RWPE2 (cell line): ENCODE measurements around the gene RHBDL3.
"Not testable (repeated sequence)": the region's sequence is repeated elsewhere in the genome, so short reads cannot be mapped to it uniquely, and the experiment has no call there.

Source experiments
- ATAC-seq: fragments of 200-7000 bp; cut with Tn5 transposase; 3 replicates; pipeline ENCODE4 v1.9.1; 2021; ENCODE audit warnings: low read depth
- DNase-seq: peaks from one replicate; pipeline ENCODE4 v3.0.0-alpha.2; 2020; ENCODE audit warnings: low spot score
- H3K27ac ChIP-seq: fragments of 450-650 bp; 2 replicates; pipeline ENCODE4 v1.5.1; 2017; ENCODE audit warnings: mild to moderate bottlenecking; ENCODE audit not compliant: poor library complexity, severe bottlenecking
- H3K27me3 ChIP-seq: fragments of 250-450 bp; sonication (Bioruptor Pico); 2 replicates; pipeline ENCODE4 v1.5.1; 2021; ENCODE audit warnings: mild to moderate bottlenecking, moderate library complexity; ENCODE audit not compliant: insufficient read depth, poor library complexity, severe bottlenecking
- H3K36me3 ChIP-seq: fragments of 250-450 bp; sonication (Bioruptor Pico); 2 replicates; pipeline ENCODE4 v1.5.1; 2020; ENCODE audit warnings: low read depth, mild to moderate bottlenecking, moderate library complexity
- H3K4me1 ChIP-seq: fragments of 250-450 bp; sonication (Bioruptor Pico); 2 replicates; pipeline ENCODE4 v1.5.1; 2021; ENCODE audit warnings: mild to moderate bottlenecking, moderate library complexity; ENCODE audit not compliant: insufficient read depth, poor library complexity, severe bottlenecking
- H3K4me3 ChIP-seq: fragments of 250-450 bp; sonication (Bioruptor Pico); 2 replicates; pipeline ENCODE4 v1.5.1; 2021; ENCODE audit warnings: mild to moderate bottlenecking, moderate library complexity; ENCODE audit not compliant: severe bottlenecking
- H3K9me3 ChIP-seq: fragments of 250-450 bp; sonication (Bioruptor Pico); 2 replicates; pipeline ENCODE4 v1.5.1; 2021; ENCODE audit warnings: mild to moderate bottlenecking, moderate library complexity; ENCODE audit not compliant: severe bottlenecking
- TF ChIP-seq, protein P1 (sequence below): fragments of 450-650 bp; IDR thresholded peaks from one replicate; pipeline ENCODE4 v1.5.1; 2017; ENCODE audit warnings: mild to moderate bottlenecking, moderate library complexity; ENCODE audit not compliant: poor library complexity, severe bottlenecking

RHBDL3 gene

GRCh38 chr17:32314636-32315035 is 49.0 kb downstream of the RHBDL3 start:
- DNase-seq: no peak

GRCh38 chr17:32315171-32315570 is 49.5 kb downstream of the RHBDL3 start:
- Histone ChIP-seq H3K36me3 (no peaks in the 10 kb centered on the region), H3K9me3 (no peaks in the 10 kb centered on the region), H3K27me3 (no peaks in the 10 kb centered on the region), H3K27ac (no peak overlapping the region), H3K4me3 (no peak overlapping the region), H3K4me1 (no peaks in the 10 kb centered on the region)
- no peak for ATAC-seq
- TF ChIP-seq, protein P1, sequence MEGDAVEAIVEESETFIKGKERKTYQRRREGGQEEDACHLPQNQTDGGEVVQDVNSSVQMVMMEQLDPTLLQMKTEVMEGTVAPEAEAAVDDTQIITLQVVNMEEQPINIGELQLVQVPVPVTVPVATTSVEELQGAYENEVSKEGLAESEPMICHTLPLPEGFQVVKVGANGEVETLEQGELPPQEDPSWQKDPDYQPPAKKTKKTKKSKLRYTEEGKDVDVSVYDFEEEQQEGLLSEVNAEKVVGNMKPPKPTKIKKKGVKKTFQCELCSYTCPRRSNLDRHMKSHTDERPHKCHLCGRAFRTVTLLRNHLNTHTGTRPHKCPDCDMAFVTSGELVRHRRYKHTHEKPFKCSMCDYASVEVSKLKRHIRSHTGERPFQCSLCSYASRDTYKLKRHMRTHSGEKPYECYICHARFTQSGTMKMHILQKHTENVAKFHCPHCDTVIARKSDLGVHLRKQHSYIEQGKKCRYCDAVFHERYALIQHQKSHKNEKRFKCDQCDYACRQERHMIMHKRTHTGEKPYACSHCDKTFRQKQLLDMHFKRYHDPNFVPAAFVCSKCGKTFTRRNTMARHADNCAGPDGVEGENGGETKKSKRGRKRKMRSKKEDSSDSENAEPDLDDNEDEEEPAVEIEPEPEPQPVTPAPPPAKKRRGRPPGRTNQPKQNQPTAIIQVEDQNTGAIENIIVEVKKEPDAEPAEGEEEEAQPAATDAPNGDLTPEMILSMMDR: no peak
- DNase-seq: no peak

More at GRCh38 chr17:32314636-32315035, 49.0 kb downstream of the RHBDL3 start:
- Histone ChIP-seq H3K9me3 (no peaks in the 10 kb centered on the region), H3K36me3 (no peaks in the 10 kb centered on the region), H3K27ac (no peak overlapping the region), H3K27me3 (no peaks in the 10 kb centered on the region), H3K4me3 (no peak overlapping the region), H3K4me1 (no peaks in the 10 kb centered on the region)
- no peak for ATAC-seq
- TF ChIP-seq, protein P1: no peak

DNA sequence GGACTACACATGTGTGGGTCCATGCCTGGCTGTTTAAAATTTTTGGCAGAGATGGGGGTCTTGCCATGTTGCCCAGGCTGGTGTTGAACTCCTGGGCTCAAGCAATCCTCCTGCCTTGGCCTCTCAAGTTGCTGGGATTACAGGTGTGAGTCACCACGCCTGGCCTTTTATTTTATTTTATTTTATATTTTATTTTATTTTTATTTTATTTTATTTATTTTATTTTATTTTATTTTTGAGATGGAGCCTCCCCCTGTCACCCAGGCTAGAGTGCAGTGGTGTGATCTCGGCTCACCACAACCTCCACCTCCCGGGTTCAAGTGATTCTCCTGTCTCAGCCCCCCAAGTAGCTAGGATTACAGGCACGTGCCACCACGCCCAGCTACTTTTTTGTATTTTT is 51.0 kb downstream of the RHBDL3 start:
- DNase-seq, H3K4me1 ChIP-seq, H3K4me3 ChIP-seq, H3K9me3 ChIP-seq, H3K27me3 ChIP-seq, H3K36me3 ChIP-seq, H3K27ac ChIP-seq, ATAC-seq: not testable (repeated sequence)

- Histone ChIP-seq H3K4me3 (no peak overlapping the region), H3K9me3 (no peaks in the 10 kb centered on the region), H3K27ac (no peak overlapping the region), H3K4me1 (no peaks in the 10 kb centered on the region), H3K36me3 (no peaks in the 10 kb centered on the region), H3K27me3 (no peaks in the 10 kb centered on the region)
- DNase-seq: no peak
- ATAC-seq: no peak
- TF ChIP-seq, protein P1: no peak
Observed at GRCh38 chr17:32317353-32317752, 51.7 kb downstream of the RHBDL3 start.

GRCh38 chr17:32318071-32318470 is 52.4 kb downstream of the RHBDL3 start:
- no peak for ATAC-seq

More at GRCh38 chr17:32318071-32318470, 52.4 kb downstream of the RHBDL3 start:
- no peak for DNase-seq
- TF ChIP-seq, protein P1: no peak
- H3K27ac ChIP-seq: no peak overlapping the region
- no peaks in the 10 kb centered on the region for H3K27me3 ChIP-seq
- H3K36me3 ChIP-seq: no peaks in the 10 kb centered on the region
- H3K4me1 ChIP-seq: no peaks in the 10 kb centered on the region
- no peaks in the 10 kb centered on the region for H3K9me3 ChIP-seq
- H3K4me3 ChIP-seq: no peak overlapping the region
